NCI-H1694 treated with DMSO at 0.1 percent for 48 hours (cell line): Measurements from ENCODE around the gene ATP8B4.
A peak's percentile ranks its signal among the peaks of the same experiment; 100 is the strongest.

Experiments
- DNase-seq: peaks from one replicate; lab custom pipeline; 2025; lab: John Stamatoyannopoulos, UW

The ATP8B4 gene

GRCh38 chr15:50064673-50065072 is 54.4 kb downstream of the ATP8B4 start:
- DNase-seq: no peak

GRCh38 chr15:50063226-50063625 is 55.8 kb downstream of the ATP8B4 start:
- DNase-seq: no peak

GRCh38 chr15:50061503-50061902 is 57.5 kb downstream of the ATP8B4 start:
- no peak for DNase-seq

- no peak for DNase-seq
Observed at GRCh38 chr15:50059883-50060282, 59.1 kb downstream of the ATP8B4 start.

GRCh38 chr15:50059203-50059772 is 59.7 kb downstream of the ATP8B4 start:
- no peak for DNase-seq

- DNase-seq: no peak
Observed at GRCh38 chr15:50057905-50058639, 61.0 kb downstream of the ATP8B4 start.

- no peak for DNase-seq
Observed at GRCh38 chr15:50057196-50057595, 61.8 kb downstream of the ATP8B4 start.

- no peak for DNase-seq
Observed at GRCh38 chr15:50055750-50056157, 63.3 kb downstream of the ATP8B4 start.

GRCh38 chr15:50055332-50055731 is 63.7 kb downstream of the ATP8B4 start:
- DNase-seq: no peak

GRCh38 chr15:50053055-50053856 is 65.8 kb downstream of the ATP8B4 start:
- DNase-seq: no peak

- peak; percentile 42 for DNase-seq
Observed at GRCh38 chr15:50051811-50052419, 67.1 kb downstream of the ATP8B4 start.

- DNase-seq: no peak
Observed at GRCh38 chr15:50050986-50051743, 67.9 kb downstream of the ATP8B4 start.

- DNase-seq: no peak
Observed at GRCh38 chr15:50049871-50050270, 69.2 kb downstream of the ATP8B4 start.

- DNase-seq: no peak
Observed at GRCh38 chr15:50046867-50047266, 72.2 kb downstream of the ATP8B4 start.

GRCh38 chr15:50046159-50046558 is 72.9 kb downstream of the ATP8B4 start:
- no peak for DNase-seq

GRCh38 chr15:50044904-50045303 is 74.1 kb downstream of the ATP8B4 start:
- no peak for DNase-seq

- DNase-seq: no peak
Observed at GRCh38 chr15:50044406-50044805, 74.6 kb downstream of the ATP8B4 start.

- DNase-seq: no peak
Observed at GRCh38 chr15:50042775-50043174, 76.3 kb downstream of the ATP8B4 start.

GRCh38 chr15:50030456-50030855 is 88.6 kb downstream of the ATP8B4 start:
- DNase-seq: no peak

- DNase-seq: no peak
Observed at GRCh38 chr15:50028326-50028725, 90.7 kb downstream of the ATP8B4 start.

GRCh38 chr15:50024281-50024680 is 94.8 kb downstream of the ATP8B4 start:
- DNase-seq: no peak

GRCh38 chr15:50018491-50018890 is 100.5 kb downstream of the ATP8B4 start:
- no peak for DNase-seq
